HG03097 (cell line): Measurements from ENCODE around the gene FGG.
A peak's percentile ranks its signal among the peaks of the same experiment; 100 is the strongest.

Experiments used
- ATAC-seq: cut with Tn5 transposase; IDR thresholded peaks from one replicate; pipeline ENCODE4 v1.9.1; 2021; ENCODE audit not compliant: unreplicated experiment, low FRiP score

Gene FGG

DNA sequence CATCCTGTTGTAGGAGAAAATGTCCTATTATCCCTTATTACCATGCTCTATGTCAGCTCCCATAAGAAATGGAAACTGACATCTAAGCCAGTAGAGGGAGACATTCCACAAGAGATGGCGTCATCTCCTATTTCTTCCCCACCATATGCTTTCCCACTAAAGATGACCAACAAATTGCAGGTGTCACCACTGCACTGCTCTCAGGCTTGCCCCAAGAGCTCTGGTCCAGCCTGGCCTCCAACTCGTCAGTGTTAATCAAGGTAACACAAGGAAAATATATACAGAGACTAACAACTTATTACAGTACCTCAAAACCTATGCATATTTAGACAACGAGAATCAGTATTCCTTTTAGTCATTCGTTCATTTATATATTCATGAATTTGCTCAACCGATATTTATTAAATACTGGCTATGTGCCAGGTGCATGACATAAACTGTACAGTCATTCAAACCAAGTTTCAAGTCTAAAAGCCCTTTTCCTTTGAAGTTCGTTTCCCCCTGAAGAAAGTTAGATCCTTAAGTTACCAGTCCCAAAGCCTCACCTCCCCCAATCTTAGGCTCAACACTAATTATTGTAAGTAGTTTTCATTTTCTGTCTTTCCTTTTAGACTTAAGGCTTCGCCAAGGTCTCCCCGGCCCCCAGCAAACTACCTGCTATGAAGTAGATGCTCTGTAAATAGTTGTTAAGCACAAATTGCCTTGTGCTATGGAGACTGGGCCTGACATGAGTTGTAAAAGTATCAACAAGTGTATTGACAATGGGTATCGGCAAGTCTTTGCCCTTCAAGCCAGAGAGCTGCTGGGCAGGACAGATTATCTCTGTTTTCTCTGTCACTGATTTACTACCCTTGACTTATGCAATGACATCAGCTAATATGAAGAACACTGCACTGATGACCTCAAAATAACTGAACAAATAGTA is 52.7 kb downstream of the FGG start:
- ATAC-seq = peak; percentile 79

DNA sequence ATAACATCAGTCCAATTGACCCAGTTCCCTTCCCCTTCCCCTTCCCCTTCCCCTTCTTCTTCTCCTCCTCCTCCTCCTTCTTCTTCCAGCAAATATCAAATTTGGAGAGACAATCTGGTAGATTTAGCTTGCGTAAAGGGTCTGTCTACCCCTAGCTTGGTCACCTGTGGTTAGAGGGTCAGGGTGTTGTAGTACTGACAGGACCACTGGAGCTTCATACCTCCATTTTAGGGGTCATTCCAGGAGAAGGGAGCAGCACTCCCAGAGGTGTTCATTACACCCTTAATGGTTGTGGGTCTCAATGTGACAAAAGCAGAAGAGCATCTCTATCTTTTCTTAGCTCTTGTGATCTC is 53.3 kb downstream of the FGG start:
- ATAC-seq = peak; percentile 27
